Measurements from ENCODE around the gene SV2C.

GRCh38 chr5:76204191-76204590 is 121.0 kb downstream of the SV2C start:
- TF ChIP-seq, protein P1, sequence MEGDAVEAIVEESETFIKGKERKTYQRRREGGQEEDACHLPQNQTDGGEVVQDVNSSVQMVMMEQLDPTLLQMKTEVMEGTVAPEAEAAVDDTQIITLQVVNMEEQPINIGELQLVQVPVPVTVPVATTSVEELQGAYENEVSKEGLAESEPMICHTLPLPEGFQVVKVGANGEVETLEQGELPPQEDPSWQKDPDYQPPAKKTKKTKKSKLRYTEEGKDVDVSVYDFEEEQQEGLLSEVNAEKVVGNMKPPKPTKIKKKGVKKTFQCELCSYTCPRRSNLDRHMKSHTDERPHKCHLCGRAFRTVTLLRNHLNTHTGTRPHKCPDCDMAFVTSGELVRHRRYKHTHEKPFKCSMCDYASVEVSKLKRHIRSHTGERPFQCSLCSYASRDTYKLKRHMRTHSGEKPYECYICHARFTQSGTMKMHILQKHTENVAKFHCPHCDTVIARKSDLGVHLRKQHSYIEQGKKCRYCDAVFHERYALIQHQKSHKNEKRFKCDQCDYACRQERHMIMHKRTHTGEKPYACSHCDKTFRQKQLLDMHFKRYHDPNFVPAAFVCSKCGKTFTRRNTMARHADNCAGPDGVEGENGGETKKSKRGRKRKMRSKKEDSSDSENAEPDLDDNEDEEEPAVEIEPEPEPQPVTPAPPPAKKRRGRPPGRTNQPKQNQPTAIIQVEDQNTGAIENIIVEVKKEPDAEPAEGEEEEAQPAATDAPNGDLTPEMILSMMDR (conservative IDR thresholded peaks at IDR 0.05 in 1 of 2, IDR thresholded peaks at IDR 0.05 in 1 of 2; ENCODE audit: extremely low read depth in 1 of 2, insufficient read depth in 1 of 2, low read depth in 1 of 2, low read length in 2 of 2): no peak
- TF ChIP-seq EZH2 (IDR thresholded peaks at IDR 0.05; ENCODE audit: borderline replicate concordance, low read length): no peak

All from mammary epithelial cell (primary cell).